WTC11 (cell line): Measurements from ENCODE around the gene CCT6A. TPM values are rescaled to one million over a fixed set of nuclear protein-coding genes. Genes with fewer than 3 reads are reported as not detected.

Experiments used
- ATAC-seq: fragments of 200-7000 bp; cut with Tn5 transposase; 2 replicates; pipeline ENCODE4 v1.10.0; 2021; ENCODE audit warnings: mild to moderate bottlenecking, moderate library complexity
- CTCF ChIA-PET: fragments of 300-600 bp; sonication (Branson Sonifier 250); formaldehyde crosslinking; loops from one replicate; lab custom pipeline; 2021; ENCODE audit warnings: antibody characterized with exemption; lab: Charles Lee
- POLR2A ChIA-PET: fragments of 350-600 bp; sonication (Branson Sonifier 250); formaldehyde crosslinking; loops from one replicate; lab custom pipeline; 2021; ENCODE audit warnings: antibody characterized with exemption; lab: Charles Lee
- DNase-seq: peaks from one replicate; pipeline ENCODE4 v3.0.0; 2021; ENCODE audit warnings: low spot score
- H3K27ac Mint-ChIP-seq: 2 replicates; pipeline ENCODE4 v1.8.0; 2021; ENCODE audit warnings: mixed read lengths
- H3K27me3 Mint-ChIP-seq: 2 replicates; pipeline ENCODE4 v1.8.0; 2021; ENCODE audit warnings: low read depth, mild to moderate bottlenecking, moderate library complexity, mixed read lengths
- H3K36me3 Mint-ChIP-seq: 2 replicates; pipeline ENCODE4 v1.8.0; 2021; ENCODE audit warnings: mixed read lengths
- H3K4me1 Mint-ChIP-seq: 2 replicates; pipeline ENCODE4 v1.8.0; 2022; ENCODE audit warnings: mixed read lengths
- H3K4me3 Mint-ChIP-seq: 2 replicates; pipeline ENCODE4 v1.8.0; 2021; ENCODE audit warnings: mild to moderate bottlenecking, moderate library complexity, mixed read lengths
- H3K9me3 Mint-ChIP-seq: 2 replicates; pipeline ENCODE4 v1.8.0; 2021; ENCODE audit warnings: mixed read lengths
- AR ChIP-seq: fragments of 250-450 bp; sonication (Bioruptor Pico); IDR thresholded peaks from 2 replicates; pipeline ENCODE4 v1.9.0; 2021; ENCODE audit warnings: mild to moderate bottlenecking
- FOXJ3 ChIP-seq: sonication (generic); formaldehyde crosslinking; IDR thresholded peaks from 2 replicates; pipeline ENCODE4 v1.9.0; 2021; ENCODE audit warnings: missing genetic modification reagents, mild to moderate bottlenecking, borderline replicate concordance
- FOXK1 ChIP-seq: sonication (generic); formaldehyde crosslinking; IDR thresholded peaks from 2 replicates; pipeline ENCODE4 v1.8.0; 2022; ENCODE audit warnings: mild to moderate bottlenecking, moderate library complexity, missing genetic modification reagents
- GABPB1 ChIP-seq: sonication (generic); formaldehyde crosslinking; IDR thresholded peaks from 2 replicates; pipeline ENCODE4 v1.8.1; 2023; ENCODE audit warnings: mild to moderate bottlenecking, missing genetic modification reagents
- GRHL2 ChIP-seq: fragments of 250-450 bp; sonication (Bioruptor Pico); IDR thresholded peaks from 2 replicates; pipeline ENCODE4 v1.8.0; 2022; ENCODE audit warnings: mild to moderate bottlenecking, moderate library complexity; ENCODE audit not compliant: insufficient replicate concordance, severe bottlenecking
- HMGA2 ChIP-seq: fragments of 250-450 bp; sonication (Bioruptor Pico); IDR thresholded peaks from 2 replicates; pipeline ENCODE4 v1.4.0; 2021; ENCODE audit warnings: mild to moderate bottlenecking, moderate library complexity
- IRF2 ChIP-seq: sonication (generic); formaldehyde crosslinking; IDR thresholded peaks from 2 replicates; pipeline ENCODE4 v1.8.0; 2022; ENCODE audit warnings: low read depth, missing genetic modification reagents, borderline replicate concordance
- MLX ChIP-seq: sonication (generic); formaldehyde crosslinking; IDR thresholded peaks from 2 replicates; pipeline ENCODE4 v1.8.1; 2023; ENCODE audit warnings: mild to moderate bottlenecking, missing genetic modification reagents, moderate library complexity
- NFE2L1 ChIP-seq: sonication (generic); formaldehyde crosslinking; IDR thresholded peaks from 2 replicates; pipeline ENCODE4 v1.8.1; 2023; ENCODE audit warnings: missing genetic modification reagents
- NR2C2 ChIP-seq: sonication (generic); formaldehyde crosslinking; IDR thresholded peaks from 2 replicates; pipeline ENCODE4 v1.8.0; 2022; ENCODE audit warnings: mild to moderate bottlenecking, missing genetic modification reagents
- OVOL2 ChIP-seq: fragments of 250-450 bp; sonication (Bioruptor Pico); IDR thresholded peaks from 2 replicates; pipeline ENCODE4 v1.9.0; 2021; ENCODE audit warnings: mild to moderate bottlenecking, borderline replicate concordance
- PREB ChIP-seq: sonication (generic); formaldehyde crosslinking; IDR thresholded peaks from 2 replicates; pipeline ENCODE4 v1.8.1; 2022; ENCODE audit warnings: mild to moderate bottlenecking, missing genetic modification reagents, moderate library complexity, borderline replicate concordance
- SOX15 ChIP-seq: fragments of 250-450 bp; sonication (Bioruptor Pico); IDR thresholded peaks from 2 replicates; pipeline ENCODE4 v1.9.0; 2021; ENCODE audit warnings: mild to moderate bottlenecking
- ZBTB21 ChIP-seq: sonication (generic); formaldehyde crosslinking; IDR thresholded peaks from 2 replicates; pipeline ENCODE4 v1.8.1; 2023; ENCODE audit warnings: mild to moderate bottlenecking, missing genetic modification reagents, borderline replicate concordance
- ZNF219 ChIP-seq: sonication (generic); formaldehyde crosslinking; IDR thresholded peaks from 2 replicates; pipeline ENCODE4 v1.8.0; 2023; ENCODE audit warnings: missing genetic modification reagents, mild to moderate bottlenecking, borderline replicate concordance
- ZNF423 ChIP-seq: fragments of 250-450 bp; sonication (Bioruptor Pico); IDR thresholded peaks from 2 replicates; pipeline ENCODE4 v2.1.2; 2022; ENCODE audit warnings: mild to moderate bottlenecking, moderate library complexity
- ZNF532 ChIP-seq: fragments of 250-450 bp; sonication (Bioruptor Pico); IDR thresholded peaks from 2 replicates; pipeline ENCODE4 v1.9.0; 2021; ENCODE audit warnings: mild to moderate bottlenecking, borderline replicate concordance
- ZNF671 ChIP-seq: fragments of 250-450 bp; sonication (Bioruptor Pico); IDR thresholded peaks from 2 replicates; pipeline ENCODE4 v1.8.0; 2021; ENCODE audit warnings: mild to moderate bottlenecking
- total RNA-seq: library from RNA; stranded (reverse); gene quantifications from 3 replicates; pipeline ENCODE4 v1.2.3, GENCODE V29; 2021
- TF ChIP-seq, protein P1 (sequence below): sonication (generic); formaldehyde crosslinking; IDR thresholded peaks from 2 replicates; pipeline ENCODE4 v1.8.1; 2023; ENCODE audit warnings: mild to moderate bottlenecking, moderate library complexity, missing genetic modification reagents

CCT6A gene
- total RNA-seq, 1 experiment from 2014 or later = 246 TPM

DNA sequence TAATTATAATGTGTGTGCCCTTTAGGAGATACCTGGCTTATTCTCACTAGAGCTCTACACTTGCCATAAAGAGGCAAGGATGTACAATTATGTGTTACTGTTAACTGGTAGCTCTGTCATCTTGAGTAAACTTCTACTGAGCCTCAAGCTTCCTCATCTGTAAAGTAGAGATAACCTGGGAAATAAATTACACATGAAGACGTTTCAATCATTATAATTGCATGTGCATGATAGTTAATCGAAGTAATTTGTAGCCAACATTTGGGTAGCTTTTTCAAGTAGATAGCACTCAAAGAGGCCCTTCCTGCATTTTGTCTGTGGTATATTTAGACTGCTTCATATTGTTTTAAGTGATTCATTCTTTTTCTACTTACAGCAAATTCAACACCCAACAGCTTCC is 2.4 kb downstream of the CCT6A start:
- Mint-ChIP-seq H3K4me1 (peaks cover 17% of the 10 kb centered on the region), H3K9me3 (no peaks in the 10 kb centered on the region), H3K27me3 (no peaks in the 10 kb centered on the region), H3K36me3 (peaks cover 63% of the 10 kb centered on the region), H3K4me3 (peak overlapping the region; percentile 27; the same call in 1 of the 2 replicates), H3K27ac (peak overlapping the region; percentile 80; the same call in 1 of the 2 replicates)
- TF ChIP-seq ZNF219 (no peak), FOXJ3 (CRISPR knock-in tag) (no peak), ZNF671 (CRISPR knock-in tag) (no peak), ZNF532 (CRISPR knock-in tag) (no peak), ZBTB21 (CRISPR knock-in tag) (no peak), NFE2L1 (no peak), AR (CRISPR knock-in tag) (no peak), HMGA2 (CRISPR knock-in tag) (no peak), SOX15 (CRISPR knock-in tag) (no peak), OVOL2 (CRISPR knock-in tag) (no peak)
- no peak for ATAC-seq
- DNase-seq = no peak
- ChIA-PET POLR2A (interaction anchor here (1.2 kb wide), 1 partner anchor 20 kb away, joined by 4 read pairs; no protein-coding TSS in a partner anchor), CTCF (interaction anchor here (0.6 kb wide), 1 partner anchor 10 kb away, joined by 3 read pairs; no protein-coding TSS in a partner anchor)

DNA sequence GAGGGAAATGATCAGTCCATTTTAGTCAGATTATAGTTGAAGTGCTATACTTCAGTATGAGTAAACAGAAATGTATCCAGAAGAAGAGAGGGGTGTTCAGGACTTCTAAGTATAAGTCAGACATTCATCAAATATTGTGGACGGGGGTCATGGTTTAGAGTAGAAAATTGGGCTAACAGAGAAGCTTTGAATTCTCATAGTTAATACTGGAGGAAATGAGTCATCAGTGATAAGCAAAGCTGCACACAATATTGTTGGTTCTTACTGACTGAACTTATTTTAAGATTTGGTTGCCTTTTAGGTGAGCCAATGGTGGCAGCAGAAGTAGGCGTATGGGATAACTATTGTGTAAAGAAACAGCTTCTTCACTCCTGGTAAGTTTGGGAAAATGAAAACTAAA is 10.8 kb downstream of the CCT6A start:
- Mint-ChIP-seq H3K27ac (peak overlapping the region; percentile 70; the same call in 1 of the 2 replicates), H3K36me3 (peaks cover 62% of the 10 kb centered on the region), H3K9me3 (no peaks in the 10 kb centered on the region), H3K4me3 (no peak overlapping the region), H3K27me3 (no peaks in the 10 kb centered on the region), H3K4me1 (peaks cover 16% of the 10 kb centered on the region)
- POLR2A ChIA-PET = no interaction called here
- no peak for TF ChIP-seq ZNF423 (CRISPR knock-in tag)
- TF ChIP-seq FOXK1 = no peak
- TF ChIP-seq, protein P1, sequence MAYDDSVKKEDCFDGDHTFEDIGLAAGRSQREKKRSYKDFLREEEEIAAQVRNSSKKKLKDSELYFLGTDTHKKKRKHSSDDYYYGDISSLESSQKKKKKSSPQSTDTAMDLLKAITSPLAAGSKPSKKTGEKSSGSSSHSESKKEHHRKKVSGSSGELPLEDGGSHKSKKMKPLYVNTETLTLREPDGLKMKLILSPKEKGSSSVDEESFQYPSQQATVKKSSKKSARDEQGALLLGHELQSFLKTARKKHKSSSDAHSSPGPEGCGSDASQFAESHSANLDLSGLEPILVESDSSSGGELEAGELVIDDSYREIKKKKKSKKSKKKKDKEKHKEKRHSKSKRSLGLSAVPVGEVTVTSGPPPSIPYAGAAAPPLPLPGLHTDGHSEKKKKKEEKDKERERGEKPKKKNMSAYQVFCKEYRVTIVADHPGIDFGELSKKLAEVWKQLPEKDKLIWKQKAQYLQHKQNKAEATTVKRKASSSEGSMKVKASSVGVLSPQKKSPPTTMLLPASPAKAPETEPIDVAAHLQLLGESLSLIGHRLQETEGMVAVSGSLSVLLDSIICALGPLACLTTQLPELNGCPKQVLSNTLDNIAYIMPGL = no peak
- TF ChIP-seq MLX (CRISPR knock-in tag) = no peak
- no peak for TF ChIP-seq IRF2 (CRISPR knock-in tag)
- no peak for TF ChIP-seq GABPB1 (CRISPR knock-in tag)
- TF ChIP-seq NR2C2 = no peak
- no peak for TF ChIP-seq GRHL2
- TF ChIP-seq PREB (CRISPR knock-in tag) = no peak
- DNase-seq (no peak), ATAC-seq (no peak)
- CTCF ChIA-PET = interaction anchor here (1.0 kb wide), 1 partner anchor 12 kb away, joined by 4 read pairs; no protein-coding TSS in a partner anchor
